Lower leg skin (tissue), 4 donors: ENCODE measurements around the gene ITGA11. TPM values are rescaled to one million over a fixed set of nuclear protein-coding genes. Genes with fewer than 3 reads are reported as not detected.
"Not testable (repeated sequence)": the region's sequence is repeated elsewhere in the genome, so short reads cannot be mapped to it uniquely, and the experiment has no call there.

ENCODE experiments used
- DNase-seq, 2 donors: peaks; one replicate each; pipeline ENCODE4 v3.0.0-alpha.2; 2019; ENCODE audit warnings: low spot score in 2 of 2
- H3K4me3 ChIP-seq: fragments of 200-600 bp; sonication (generic); 2 replicates; pipeline ENCODE4 v1.5.1; 2017; ENCODE audit warnings: mild to moderate bottlenecking, low read depth; ENCODE audit not compliant: poor library complexity, severe bottlenecking
- CTCF ChIP-seq, 3 donors: fragments of 450-650 bp; IDR thresholded peaks; one replicate each; pipeline ENCODE4 v1.5.1; 2016; ENCODE audit warnings: antibody characterized with exemption in 3 of 3, mild to moderate bottlenecking in 3 of 3, moderate library complexity in 2 of 3
- POLR2A ChIP-seq, 2 donors: fragments of 450-650 bp; IDR thresholded peaks; one replicate each; pipeline ENCODE4 v1.6.1; 2016 to 2017; ENCODE audit warnings: antibody characterized with exemption in 2 of 2, mild to moderate bottlenecking in 1 of 2, moderate library complexity in 1 of 2
- WGBS, 2 donors: methylation state at CpG; one replicate each; pipeline ENCODE4 v1.1.5; 2018; 5-methylcytosine and 5-hydroxymethylcytosine counted together
- intact Hi-C: fragments of 100-400 bp; cut with DNase I; formaldehyde crosslinking; loops from one replicate; pipeline ENCODE4 v1.15.0; 2023; ENCODE audit warnings: low total_unique reads
- total RNA-seq, 4 donors: library from RNA; depleted of rRNA; stranded (reverse); fragments of >200 nt; gene quantifications; one replicate each; pipeline ENCODE4 v1.1.0, GENCODE V29; 2016

Gene ITGA11
- total RNA-seq, 4 donors from 2014 or later, result 0.51 to 3.5 (median 2.0) TPM

GRCh38 chr15:68399096-68400065 is 32.6 kb downstream of the ITGA11 start:
- WGBS, 2 donors, result 84 to 94% methylated on average over 5 of the region's 5 CpGs
- TF ChIP-seq CTCF (IDR thresholded peaks at IDR 0.05) (no peak), POLR2A (IDR thresholded peaks at IDR 0.05) (no peak)
- intact Hi-C loops, result no loop called here
- DNase-seq, result no peak
- H3K4me3 ChIP-seq, result no peak overlapping the region

GRCh38 chr15:68397999-68398398 is 34.0 kb downstream of the ITGA11 start:
- not testable (repeated sequence) for H3K4me3 ChIP-seq

GRCh38 chr15:68396068-68396467 is 35.9 kb downstream of the ITGA11 start:
- TF ChIP-seq POLR2A (IDR thresholded peaks at IDR 0.05), result no peak
- 84 to 94% methylated on average over 1 of the region's 1 CpG for WGBS, 2 donors
- H3K4me3 ChIP-seq, result no peak overlapping the region
- intact Hi-C loops, result no loop called here
- DNase-seq, result no peak

More at GRCh38 chr15:68397999-68398398, 34.0 kb downstream of the ITGA11 start:
- DNase-seq, intact Hi-C loops: not testable (repeated sequence)
- 90 to 93% methylated on average over 2 of the region's 3 CpGs for WGBS, 2 donors

- intact Hi-C loops, result no loop called here
- no peak overlapping the region for H3K4me3 ChIP-seq
- peak in 1 of 2 donors; percentile 48 for DNase-seq
- 93% methylated on average over 2 of the region's 2 CpGs for WGBS, 2 donors
- TF ChIP-seq CTCF (IDR thresholded peaks at IDR 0.05) (no peak), POLR2A (IDR thresholded peaks at IDR 0.05) (no peak)
Observed at GRCh38 chr15:68391121-68391520, 40.8 kb downstream of the ITGA11 start.

- 69 to 76% methylated on average over 14 to 15 of the region's 15 CpGs for WGBS, 2 donors
- intact Hi-C loops, result loop anchor here (10.0 kb wide), 1 partner anchor 135 kb away; no protein-coding TSS in a partner anchor
- no peak for TF ChIP-seq CTCF (IDR thresholded peaks at IDR 0.05)
- TF ChIP-seq POLR2A (IDR thresholded peaks at IDR 0.05), result no peak
- H3K4me3 ChIP-seq, result no peak overlapping the region
- peak in 1 of 2 donors; percentile 83 for DNase-seq
Observed at GRCh38 chr15:68389936-68390817, 41.8 kb downstream of the ITGA11 start.

- TF ChIP-seq CTCF (IDR thresholded peaks at IDR 0.05) (no peak), POLR2A (IDR thresholded peaks at IDR 0.05) (no peak)
- peak in 1 of 2 donors; percentile 43 for DNase-seq
- 84 to 86% methylated on average over 7 of the region's 7 CpGs for WGBS, 2 donors
- H3K4me3 ChIP-seq, result no peak overlapping the region
- intact Hi-C loops, result loop anchor here (10.0 kb wide), 1 partner anchor 134 kb away; no protein-coding TSS in a partner anchor
Observed at GRCh38 chr15:68389041-68389930, 42.7 kb downstream of the ITGA11 start.
